Stimulated activated CD8-positive, alpha-beta memory T cell treated with anti-CD3 and anti-CD28 coated beads, Interleukin-4, amount 100 ng/mL, for 4 hours (primary cell): ENCODE results near the gene ZNF652.

ENCODE experiments used
- DNase-seq, 2 donors: peaks; one replicate each; pipeline ENCODE4 v3.0.0-alpha.2; 2020; ENCODE audit warnings: low read depth in 2 of 2, low spot score in 1 of 2

The ZNF652 gene

DNA sequence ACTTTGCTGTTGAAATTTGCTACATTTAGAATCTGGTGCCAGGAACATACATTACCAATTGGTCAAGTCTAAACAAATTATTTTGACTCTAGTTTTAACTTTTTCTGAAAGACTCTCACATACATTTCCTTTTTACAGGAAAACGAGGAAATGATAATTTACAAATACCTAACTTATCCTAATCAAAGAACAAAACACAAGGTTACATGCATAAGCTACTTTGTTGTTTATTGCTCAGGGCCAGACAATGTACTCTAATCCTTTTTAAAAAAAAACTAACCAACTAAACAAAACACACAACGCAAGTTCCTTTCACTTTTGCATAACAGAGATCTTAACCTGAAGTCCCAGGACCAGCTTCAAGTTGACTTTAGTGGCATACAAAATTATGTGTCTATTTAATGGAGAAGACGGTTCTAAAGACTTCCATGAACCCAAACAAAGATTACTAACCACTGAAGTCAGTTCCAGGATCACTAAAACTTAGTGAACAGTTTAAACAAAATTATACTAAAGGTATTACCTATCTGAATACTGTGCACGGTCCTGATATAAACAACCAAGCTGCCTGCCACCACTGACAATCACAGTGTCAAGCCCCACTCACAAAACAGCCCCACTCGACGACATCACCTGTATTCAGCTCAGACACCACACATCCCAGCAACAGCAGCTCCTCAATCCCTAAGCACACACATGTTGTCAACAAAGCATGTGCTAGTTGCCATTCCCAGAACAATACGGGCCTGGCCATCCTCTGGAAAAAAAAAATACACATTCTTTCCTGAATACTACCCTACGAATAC, 1.9 kb downstream of the ZNF652 start:
- no peak for DNase-seq

- no peak for DNase-seq
These were observed 3.3 kb downstream of the ZNF652 start for GRCh38 chr17:49358641-49359247.

- no peak for DNase-seq
These were observed 4.5 kb downstream of the ZNF652 start for GRCh38 chr17:49357516-49357915.

DNA sequence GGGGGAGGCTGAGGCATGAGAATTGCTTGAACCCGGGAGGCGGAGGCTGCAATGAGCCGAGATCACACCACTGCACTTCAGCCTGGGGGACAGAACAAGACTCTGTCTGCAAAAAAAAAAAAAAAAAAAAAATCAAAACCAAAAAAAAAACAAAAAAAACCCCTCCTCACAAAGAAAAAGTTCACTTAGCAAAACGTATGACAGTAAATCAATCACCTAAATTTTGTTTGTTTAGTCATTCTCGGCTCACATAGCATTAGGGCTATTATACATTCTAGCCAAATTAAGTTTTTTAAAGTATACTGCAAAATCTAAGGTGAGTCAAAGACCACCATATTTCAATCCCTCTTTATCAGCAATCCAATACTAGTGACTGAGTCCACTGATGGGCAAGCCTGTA, 5.7 kb downstream of the ZNF652 start:
- no peak for DNase-seq

- no peak for DNase-seq
These were observed 8.4 kb downstream of the ZNF652 start for GRCh38 chr17:49353607-49354006.

- no peak for DNase-seq
These were observed 9.4 kb downstream of the ZNF652 start for GRCh38 chr17:49352587-49353154.

- DNase-seq = no peak
These were observed 10.4 kb downstream of the ZNF652 start for GRCh38 chr17:49351572-49352140.

GRCh38 chr17:49349541-49349940, 12.5 kb downstream of the ZNF652 start:
- no peak for DNase-seq

DNA sequence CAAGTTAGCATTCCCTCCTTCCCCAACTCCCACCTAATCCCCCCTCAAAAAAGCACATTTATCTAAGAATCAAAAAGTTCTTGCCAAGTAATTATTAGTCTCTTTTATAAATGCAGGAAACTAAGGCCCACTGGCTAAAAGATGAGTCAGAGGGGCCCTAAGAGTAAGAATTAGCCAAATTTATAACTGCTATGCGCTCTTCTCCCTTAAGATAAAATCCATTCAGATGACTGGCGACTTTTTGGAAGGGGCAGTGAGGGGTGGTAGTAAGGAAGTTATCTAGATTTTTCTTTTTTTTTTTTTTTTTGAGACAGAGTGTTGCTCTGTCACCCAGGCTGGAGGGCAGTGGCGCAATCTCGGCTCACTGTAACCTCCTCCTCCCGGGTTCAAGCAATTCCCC, 17.1 kb downstream of the ZNF652 start:
- DNase-seq = no peak

DNA sequence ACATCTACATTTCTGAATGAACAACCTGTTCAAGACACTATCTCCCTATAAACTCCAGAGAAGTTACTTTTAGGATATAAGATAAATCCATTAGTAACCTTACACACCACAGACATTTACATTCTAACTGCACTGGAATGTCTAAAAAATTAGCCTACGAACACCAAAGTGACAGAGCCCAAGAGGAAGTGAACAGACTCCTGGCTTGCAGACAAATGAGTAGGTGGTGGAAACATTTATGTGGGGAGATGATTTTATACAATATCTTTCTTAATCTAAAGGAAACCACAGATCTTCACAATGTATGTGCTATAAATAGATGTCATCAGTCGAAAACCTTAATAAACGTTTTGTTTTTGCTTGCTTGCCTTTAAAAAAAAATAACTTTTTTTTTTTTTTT, 18.8 kb downstream of the ZNF652 start:
- DNase-seq = no peak

DNA sequence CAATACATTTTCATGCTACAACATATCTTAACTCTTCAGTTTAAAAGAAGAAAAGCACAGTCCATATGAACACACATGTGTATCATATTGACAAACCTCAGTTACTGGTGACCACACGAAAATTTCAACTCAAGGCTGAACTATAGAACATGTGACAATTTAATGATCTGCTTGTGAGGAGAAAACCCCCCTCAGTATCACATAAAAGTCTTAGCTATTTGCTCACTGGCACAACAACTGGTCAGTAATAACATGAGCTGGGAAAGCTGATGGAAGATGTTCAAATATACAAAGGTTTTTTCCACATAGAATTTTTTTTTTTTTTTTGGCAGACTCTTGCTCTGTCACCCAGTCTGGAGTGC, 19.5 kb downstream of the ZNF652 start:
- no peak for DNase-seq

DNA sequence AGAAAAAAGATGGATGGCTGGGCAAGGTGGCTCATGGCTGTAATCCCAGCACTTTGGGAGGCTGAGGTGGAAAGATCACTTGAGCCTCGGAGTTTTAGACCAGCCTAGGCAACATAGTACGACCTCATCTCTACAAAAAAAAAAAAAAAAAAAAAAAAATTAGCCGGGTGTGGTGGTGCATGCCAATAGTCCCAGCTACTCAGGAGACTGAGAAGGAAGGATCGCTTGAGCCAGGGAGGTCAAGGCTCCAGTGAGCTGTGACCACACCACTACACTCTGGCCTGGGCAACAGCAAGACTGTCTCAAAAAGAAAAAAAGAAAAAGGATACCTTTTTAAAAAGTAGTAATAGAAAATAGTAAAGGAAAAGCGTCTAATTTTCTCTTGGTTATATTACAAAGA, 20.7 kb downstream of the ZNF652 start:
- no peak for DNase-seq

DNA sequence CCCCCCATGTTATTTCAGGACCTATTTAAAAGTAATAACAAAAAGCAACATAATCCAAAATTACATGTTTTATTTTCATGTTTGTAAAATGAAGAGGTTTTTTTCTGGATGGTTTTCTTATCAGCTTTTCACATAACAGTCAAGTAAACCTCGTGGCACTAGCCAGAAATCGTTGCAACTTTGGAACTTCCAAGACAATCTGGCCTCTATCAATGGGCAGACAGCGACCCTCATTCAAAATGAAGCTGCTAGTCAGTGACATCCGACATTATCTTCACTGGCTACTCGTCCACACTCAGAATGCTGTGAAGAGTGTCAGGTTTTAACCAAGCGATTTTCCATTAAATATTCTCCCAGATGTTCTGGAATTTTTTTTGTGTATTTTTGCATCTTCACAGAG, 22.7 kb downstream of the ZNF652 start:
- no peak for DNase-seq

GRCh38 chr17:49338883-49339282, 23.2 kb downstream of the ZNF652 start:
- DNase-seq = no peak

DNA sequence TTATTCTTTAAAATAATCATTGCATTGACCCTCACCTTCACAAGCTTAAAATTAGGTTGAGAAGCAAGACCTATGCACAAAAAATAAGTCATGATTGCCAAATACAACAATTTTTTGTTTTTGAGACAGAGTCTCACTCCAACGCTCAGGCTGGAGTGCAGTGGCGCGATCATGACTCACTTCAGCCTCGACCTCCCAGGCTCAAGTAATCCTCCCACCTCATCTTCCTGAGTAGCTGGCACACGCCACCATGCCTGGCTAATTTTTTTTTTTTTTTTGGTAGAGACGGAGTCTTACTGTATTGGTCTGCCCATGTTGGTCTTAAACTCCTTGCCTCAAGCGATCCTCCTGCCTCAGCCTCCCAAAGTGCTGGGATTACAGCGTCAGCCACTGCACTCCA, 24.2 kb downstream of the ZNF652 start:
- no peak for DNase-seq

GRCh38 chr17:49334744-49335512, 27.1 kb downstream of the ZNF652 start:
- no peak for DNase-seq

- no peak for DNase-seq
These were observed 28.2 kb downstream of the ZNF652 start for GRCh38 chr17:49333804-49334203.

GRCh38 chr17:49327835-49328784, 33.9 kb downstream of the ZNF652 start:
- no peak for DNase-seq

DNA sequence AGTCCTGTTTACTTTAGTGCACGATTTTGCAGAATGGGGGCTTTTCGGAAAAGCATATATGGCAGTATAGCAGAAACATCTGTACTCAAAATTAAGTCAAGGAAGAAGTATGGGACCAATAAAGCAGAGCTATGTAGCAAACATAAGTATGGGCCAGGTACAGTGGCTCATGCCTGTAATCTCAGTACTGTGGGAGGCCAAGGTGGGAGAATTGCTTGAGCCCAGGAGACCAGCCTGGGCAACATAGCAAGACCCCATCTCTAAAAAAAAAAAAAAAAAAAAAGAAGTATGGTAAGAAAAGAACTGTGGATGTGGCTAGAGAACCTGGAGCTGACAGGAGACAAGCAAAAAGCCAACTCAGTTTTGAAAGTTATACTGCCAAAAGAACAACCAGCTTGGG, 36.1 kb downstream of the ZNF652 start:
- DNase-seq = no peak

DNA sequence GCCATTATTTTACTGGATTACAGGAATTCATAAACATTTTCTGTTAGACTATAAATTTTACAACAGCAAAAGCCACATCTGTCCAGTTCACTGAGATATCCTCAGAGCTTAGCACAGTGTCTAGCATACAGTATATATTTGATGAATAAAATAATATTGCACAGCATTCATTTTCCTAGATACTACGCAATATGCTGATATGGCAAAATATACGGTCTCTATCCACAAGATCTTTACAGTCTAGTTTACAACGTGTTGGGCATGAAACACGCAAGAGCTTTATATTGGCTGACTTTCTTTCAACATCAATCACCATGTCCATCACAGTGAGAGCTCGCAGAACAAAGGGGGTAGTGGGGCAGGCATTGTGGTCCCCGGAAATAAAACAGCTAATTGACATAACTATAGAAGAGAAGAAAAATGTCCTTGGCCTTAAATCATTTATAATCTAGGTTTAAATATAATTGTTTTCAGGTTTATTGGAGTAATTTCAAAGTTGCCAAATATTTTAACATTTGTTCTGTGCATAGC, 43.5 kb downstream of the ZNF652 start:
- no peak for DNase-seq
